Endothelial cell of umbilical vein (primary cell): ENCODE results near the gene RCOR3. TPM values are rescaled to one million over a fixed set of nuclear protein-coding genes. Genes with fewer than 3 reads are reported as not detected.

ENCODE experiments used
- BruUV-seq: library from RNA; stranded (reverse); fragments of 400-500 nt; replicated peaks from 2 replicates; lab custom pipeline; 2021; lab: Mats Ljungman, UMichigan
- CTCF ChIA-PET: fragments of 300-600, 350-600 bp; sonication (Branson Sonifier 250); formaldehyde crosslinking; loops from one replicate; lab custom pipeline; 2021; ENCODE audit warnings: antibody characterized with exemption, inconsistent platforms; lab: Charles Lee
- POLR2A ChIA-PET: fragments of 300-600, 350-600 bp; sonication (Branson Sonifier 250); formaldehyde crosslinking; loops from one replicate; lab custom pipeline; 2021; ENCODE audit warnings: antibody characterized with exemption, inconsistent platforms; lab: Charles Lee
- DNase-seq: peaks from one replicate; pipeline ENCODE4 v3.0.0-alpha.2; 2011; ENCODE audit warnings: low read depth, low spot score
- FAIRE-seq: peaks from 2 replicates; lab custom pipeline; 2011; peaks lifted over from hg19 to GRCh38; lab: Jason Lieb, UNC
- H2AFZ ChIP-seq: 2 replicates; pipeline ENCODE4 v1.6.0; 2012; ENCODE audit warnings: low read depth, low read length, control low read depth, inconsistent platforms
- H3K27ac ChIP-seq: 2 replicates; pipeline ENCODE4 v1.5.1; 2011; ENCODE audit warnings: low read depth, mild to moderate bottlenecking, control low read depth, low read length, moderate library complexity; ENCODE audit not compliant: insufficient read depth
- H3K27me3 ChIP-seq, 2 experiments: 2 replicates each; pipeline versions ENCODE4 v1.6.0 to v1.6.1; 2011; ENCODE audit warnings: low read length in 2 of 2, mixed read lengths in 1 of 2; ENCODE audit not compliant: control insufficient read depth in 2 of 2, insufficient read depth in 2 of 2
- H3K36me3 ChIP-seq, 2 experiments: 2 replicates in 1 of 2; 3 replicates in 1 of 2; pipeline ENCODE4 v1.5.1; 2011; ENCODE audit warnings: low read length in 2 of 2, mild to moderate bottlenecking in 1 of 2, moderate library complexity in 1 of 2; ENCODE audit not compliant: control insufficient read depth in 2 of 2, insufficient read depth in 2 of 2; ENCODE audit errors: extremely low read depth in 1 of 2
- H3K4me1 ChIP-seq: 3 replicates; pipeline ENCODE4 v1.5.1; 2011; ENCODE audit warnings: mild to moderate bottlenecking, low read length; ENCODE audit not compliant: control insufficient read depth, insufficient read depth; ENCODE audit errors: extremely low read depth
- H3K4me2 ChIP-seq: 2 replicates; pipeline ENCODE4 v1.6.1; 2011; ENCODE audit warnings: low read length, control low read depth, mixed read lengths; ENCODE audit not compliant: insufficient read depth
- H3K4me3 ChIP-seq, 3 experiments: fragments of 200-600 bp in 1 of 3; sonication (generic), shearing (Covaris generic) in 1 of 3; replicated peaks in 1 of 3; 2 replicates each; pipeline ENCODE4 v1.5.1; 2011 to 2016; ENCODE audit warnings: control low read depth in 3 of 3, low read length in 3 of 3, mild to moderate bottlenecking in 2 of 3, inconsistent platforms in 1 of 3, low read depth in 1 of 3, moderate library complexity in 1 of 3; ENCODE audit not compliant: insufficient read depth in 1 of 3
- H3K79me2 ChIP-seq: 2 replicates; pipeline ENCODE4 v1.6.0; 2012; ENCODE audit warnings: low read length, inconsistent platforms; ENCODE audit not compliant: control insufficient read depth, insufficient read depth
- H3K9ac ChIP-seq: replicated peaks from 2 replicates; pipeline ENCODE3; 2011; ENCODE audit warnings: low read length, control low read depth; ENCODE audit not compliant: insufficient read depth; ENCODE audit errors: extremely low read depth
- H3K9me1 ChIP-seq: replicated peaks from 3 replicates; pipeline ENCODE4 v1.6.0; 2011; ENCODE audit warnings: mild to moderate bottlenecking, low read length; ENCODE audit not compliant: control insufficient read depth, insufficient read depth; ENCODE audit errors: extremely low read depth
- H3K9me3 ChIP-seq: replicated peaks from 2 replicates; pipeline ENCODE4 v1.5.1; 2012; ENCODE audit warnings: low read length, inconsistent platforms; ENCODE audit not compliant: control insufficient read depth, insufficient read depth
- H4K20me1 ChIP-seq: replicated peaks from 2 replicates; pipeline ENCODE3; 2011; ENCODE audit warnings: mild to moderate bottlenecking, low read length; ENCODE audit not compliant: control insufficient read depth, insufficient read depth; ENCODE audit errors: extremely low read depth
- CTCF ChIP-seq, 2 donors: IDR thresholded peaks; 1 replicate in 1 of 2; 2 replicates in 1 of 2; pipeline ENCODE4 v1.5.1; 2011; ENCODE audit warnings: low read length in 2 of 2, mild to moderate bottlenecking in 2 of 2, moderate library complexity in 2 of 2, control low read depth in 1 of 2, inconsistent platforms in 1 of 2, low read depth in 1 of 2; ENCODE audit not compliant: insufficient read depth in 1 of 2; ENCODE audit errors: extremely low read depth in 1 of 2
- EZH2 ChIP-seq: IDR thresholded peaks from 2 replicates; pipeline ENCODE4 v1.6.1; 2012; ENCODE audit warnings: borderline replicate concordance, low read depth, mild to moderate bottlenecking, moderate library complexity, low read length, inconsistent platforms; ENCODE audit not compliant: severe bottlenecking
- GATA2 ChIP-seq: IDR thresholded peaks from 2 replicates; pipeline ENCODE4 v1.7.0; 2011; ENCODE audit warnings: low read depth, mild to moderate bottlenecking, moderate library complexity, mixed read lengths, low read length; ENCODE audit not compliant: insufficient read length, insufficient read depth
- JUN ChIP-seq: IDR thresholded peaks from 2 replicates; pipeline ENCODE4 v1.6.1; 2011; ENCODE audit warnings: borderline replicate concordance, low read depth; ENCODE audit not compliant: insufficient read length, insufficient read depth
- MAX ChIP-seq: IDR thresholded peaks from 2 replicates; pipeline ENCODE4 v1.6.1; 2011; ENCODE audit not compliant: insufficient read depth, insufficient read length
- MYC ChIP-seq: IDR thresholded peaks from one replicate; pipeline ENCODE4 v1.6.1; 2011; ENCODE audit warnings: mild to moderate bottlenecking, low read depth, low read length
- POLR2A ChIP-seq: IDR thresholded peaks from 2 replicates; pipeline ENCODE4 v1.6.1; 2012; ENCODE audit warnings: low read depth, mild to moderate bottlenecking, control low read depth, low read length
- dilution Hi-C: fragments of 300-500 bp; cut with MboI; formaldehyde crosslinking; loops from one replicate; pipeline ENCODE4 v1.15.0; 2019; ENCODE audit warnings: low sequenced_read_pairs; ENCODE audit not compliant: extremely low pct_ligation_motif_present
- intact Hi-C: fragments of 100-400 bp; cut with micrococcal nuclease; formaldehyde crosslinking; loops from one replicate; pipeline ENCODE4 v1.10.0; 2022
- polyA plus RNA-seq, 4 experiments: library from polyadenylated mRNA; depleted of rRNA in 3 of 4; stranded (reverse) in 3 of 4; unstranded in 1 of 4; fragments of >200 nt; gene quantifications; 2 replicates each; pipeline versions ENCODE4 v1.2.1 to v1.2.3, GENCODE V29; 2011 to 2012; ENCODE audit warnings: missing spikeins in 1 of 4
- total RNA-seq: library from RNA; stranded (reverse); gene quantifications from 2 replicates; pipeline ENCODE4 v1.2.3, GENCODE V29; 2021

The RCOR3 gene
- total and polyA plus RNA-seq, 2 donors (not counting 3 experiments of a cell fraction or from before 2014, with no cell fraction given), result 24.2 to 34.0 TPM

- H3K4me3 ChIP-seq, result no peak overlapping the region
- ChIA-PET CTCF (interaction anchor here (1.2 to 3.9 kb wide), 5 partner anchors 17 to 183 kb away, joined by 3 to 17 read pairs (median 5); no protein-coding TSS in a partner anchor), POLR2A (no interaction called here)
- no peaks in the 10 kb centered on the region for H3K36me3 ChIP-seq
- intact Hi-C loops (no loop called here), dilution Hi-C loops (no loop called here)
- no peak for FAIRE-seq
- no peaks in the 10 kb centered on the region for H4K20me1 ChIP-seq
- H3K27ac ChIP-seq, result no peak overlapping the region
- no peaks in the 10 kb centered on the region for H3K9me3 ChIP-seq
- H3K4me2 ChIP-seq, result no peak overlapping the region
- no peaks in the 10 kb centered on the region for H3K79me2 ChIP-seq
- H3K9ac ChIP-seq, result no peak overlapping the region
- DNase-seq, result no peak
- H2AFZ ChIP-seq, result no peak overlapping the region
- no peaks in the 10 kb centered on the region for H3K9me1 ChIP-seq
- TF ChIP-seq EZH2 (no peak), JUN (no peak), GATA2 (no peak)
- H3K27me3 ChIP-seq, result no peaks in the 10 kb centered on the region
- BruUV-seq, result no TSS peak
- H3K4me1 ChIP-seq, result peaks cover 7% of the 10 kb centered on the region
These were observed 71.2 kb downstream of the RCOR3 start for GRCh38 chr1:211330282-211330936.

- FAIRE-seq (no peak), DNase-seq (no peak)
- Histone ChIP-seq H3K9me1 (no peaks in the 10 kb centered on the region), H3K27me3 (no peaks in the 10 kb centered on the region), H3K4me3 (no peak overlapping the region), H3K79me2 (no peaks in the 10 kb centered on the region), H3K4me1 (peaks cover 14% of the 10 kb centered on the region), H3K9ac (no peak overlapping the region), H4K20me1 (no peaks in the 10 kb centered on the region), H3K27ac (no peak overlapping the region), H2AFZ (no peak overlapping the region), H3K4me2 (no peak overlapping the region), H3K36me3 (no peaks in the 10 kb centered on the region), H3K9me3 (no peaks in the 10 kb centered on the region)
- no TSS peak for BruUV-seq
- no peak for TF ChIP-seq CTCF (IDR thresholded peaks at IDR 0.05; ENCODE audit: extremely low read depth in 1 of 2, insufficient read depth in 1 of 2, low read depth in 1 of 2, low read length in 2 of 2)
- TF ChIP-seq MYC, result no peak
- TF ChIP-seq JUN, result no peak
- no peak for TF ChIP-seq GATA2
- TF ChIP-seq MAX, result no peak
- TF ChIP-seq POLR2A, result no peak
- dilution Hi-C loops (no loop called here), intact Hi-C loops (no loop called here)
- CTCF ChIA-PET, result interaction anchor here (1.1 to 2.1 kb wide), 4 partner anchors 8 to 138 kb away, joined by 3 to 12 read pairs (median 4); no protein-coding TSS in a partner anchor
- POLR2A ChIA-PET, result no interaction called here
These were observed 72.0 kb downstream of the RCOR3 start for GRCh38 chr1:211331011-211331709.
